ENCODE measurements around the gene TSEN54. TPM values are rescaled to one million over a fixed set of nuclear protein-coding genes. Genes with fewer than 3 reads are reported as not detected.

Gene TSEN54
- polyA plus RNA-seq, 1 of the 3 experiments (the other 2 are of a cell fraction), result 29.8 TPM

DNA sequence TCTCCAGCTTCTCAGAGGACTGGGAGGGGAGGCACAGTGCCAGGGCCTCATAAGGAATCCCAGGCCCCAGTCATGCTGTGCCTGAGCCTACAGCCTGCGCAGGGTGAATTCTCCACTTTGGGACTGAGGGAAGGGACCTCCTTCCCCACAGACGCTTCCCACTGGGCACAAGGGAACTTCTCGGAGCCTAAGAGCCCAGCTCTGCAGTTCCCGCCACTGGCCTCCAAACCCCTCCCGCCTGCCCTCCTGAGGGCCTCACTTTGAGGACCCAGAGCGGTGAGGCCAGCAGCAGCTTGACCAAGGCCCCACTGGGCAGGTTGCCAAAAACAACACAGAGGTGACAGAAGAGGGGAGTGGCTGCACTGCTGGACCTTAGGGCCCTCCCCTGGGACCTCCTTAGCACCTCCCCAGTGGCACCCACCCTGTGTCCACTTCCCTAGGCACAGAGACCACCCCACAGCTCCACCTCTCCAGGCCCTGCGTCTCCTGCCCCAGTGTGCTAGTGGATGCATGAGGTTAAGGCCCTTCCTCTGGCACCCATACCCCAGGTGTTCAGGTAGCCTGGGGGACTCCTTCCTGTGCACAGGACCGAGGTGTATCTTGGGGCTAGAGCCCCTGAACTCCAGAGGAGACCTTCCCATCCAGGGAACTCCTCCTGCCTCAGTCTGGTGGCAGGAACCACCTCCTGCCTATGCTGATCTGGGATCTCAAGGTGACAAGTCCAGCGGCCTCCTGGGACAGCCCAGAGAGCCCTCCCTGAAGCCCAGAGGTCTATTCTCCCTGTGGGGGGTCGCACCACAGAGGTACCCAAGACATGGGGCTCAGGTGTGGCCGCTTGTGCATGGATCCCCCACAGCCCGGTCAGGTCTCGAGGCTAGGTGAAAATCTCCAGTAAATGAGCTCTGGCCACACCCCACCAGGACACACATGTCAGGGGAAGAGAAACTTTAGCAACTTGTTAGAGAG lies 4.4 kb upstream of the TSEN54 start:
- no peak for DNase-seq
- Histone ChIP-seq H3K4me1 (ENCODE audit: control insufficient read depth in 1 of 2, insufficient read depth in 2 of 2, low read depth in 1 of 2, low read length in 1 of 2) (peaks cover 6 to 29% of the 10 kb centered on the region in 2 experiments; a peak in 1 of 4 replicates), H3K9me3 (no peaks in the 10 kb centered on the region), H3F3A (replicated peaks; ENCODE audit: insufficient read depth) (no peaks in the 10 kb centered on the region), H3K4me3 (ENCODE audit: low read depth in 2 of 2, low read length in 1 of 2) (no peak overlapping the region), H3K9ac (no peak overlapping the region), H3K9me2 (no peaks in the 10 kb centered on the region), H3K27ac (ENCODE audit: low read depth in 2 of 2, low read length in 1 of 2) (no peak overlapping the region), H3K79me2 (ENCODE audit: insufficient read depth) (peaks cover 24% of the 10 kb centered on the region; the same call in 1 of the 2 replicates), H3K36me3 (replicated peaks in 1 of 2; ENCODE audit: control insufficient read depth in 1 of 2, insufficient read depth in 2 of 2, low read length in 1 of 2) (peaks cover 0 to 11% of the 10 kb centered on the region in 2 experiments), H2AFZ (ENCODE audit: low read depth) (no peak overlapping the region), H4K20me1 (ENCODE audit: insufficient read depth) (peaks cover 44% of the 10 kb centered on the region), H3K27me3 (ENCODE audit: insufficient read depth) (no peaks in the 10 kb centered on the region), H3K4me2 (no peak overlapping the region)
- ChIA-PET POLR2A (no interaction called here), CTCF (interaction anchor here (0.6 to 2.1 kb wide), 9 partner anchors 8 to 223 kb away, joined by 3 to 9 read pairs (median 3); partner anchors contain the start of genes SLC25A19 and SMIM5)
- 95% methylated on average over 8 of the region's 13 CpGs for WGBS (ENCODE audit: low lambda C conversion rate)
- TF ChIP-seq, protein P1, sequence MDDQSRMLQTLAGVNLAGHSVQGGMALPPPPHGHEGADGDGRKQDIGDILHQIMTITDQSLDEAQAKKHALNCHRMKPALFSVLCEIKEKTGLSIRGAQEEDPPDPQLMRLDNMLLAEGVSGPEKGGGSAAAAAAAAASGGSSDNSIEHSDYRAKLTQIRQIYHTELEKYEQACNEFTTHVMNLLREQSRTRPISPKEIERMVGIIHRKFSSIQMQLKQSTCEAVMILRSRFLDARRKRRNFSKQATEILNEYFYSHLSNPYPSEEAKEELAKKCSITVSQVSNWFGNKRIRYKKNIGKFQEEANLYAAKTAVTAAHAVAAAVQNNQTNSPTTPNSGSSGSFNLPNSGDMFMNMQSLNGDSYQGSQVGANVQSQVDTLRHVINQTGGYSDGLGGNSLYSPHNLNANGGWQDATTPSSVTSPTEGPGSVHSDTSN (IDR thresholded peaks at IDR 0.05), result no peak
- TF ChIP-seq NRF1 (IDR thresholded peaks at IDR 0.05; ENCODE audit: low read depth, low read length) (no peak), CHD2 (IDR thresholded peaks at IDR 0.05; ENCODE audit: low read length, partially characterized antibody) (no peak), NFIC (IDR thresholded peaks at IDR 0.05; ENCODE audit: borderline replicate concordance) (peak; percentile 45; the same call in 1 of the 2 replicates)

DNA sequence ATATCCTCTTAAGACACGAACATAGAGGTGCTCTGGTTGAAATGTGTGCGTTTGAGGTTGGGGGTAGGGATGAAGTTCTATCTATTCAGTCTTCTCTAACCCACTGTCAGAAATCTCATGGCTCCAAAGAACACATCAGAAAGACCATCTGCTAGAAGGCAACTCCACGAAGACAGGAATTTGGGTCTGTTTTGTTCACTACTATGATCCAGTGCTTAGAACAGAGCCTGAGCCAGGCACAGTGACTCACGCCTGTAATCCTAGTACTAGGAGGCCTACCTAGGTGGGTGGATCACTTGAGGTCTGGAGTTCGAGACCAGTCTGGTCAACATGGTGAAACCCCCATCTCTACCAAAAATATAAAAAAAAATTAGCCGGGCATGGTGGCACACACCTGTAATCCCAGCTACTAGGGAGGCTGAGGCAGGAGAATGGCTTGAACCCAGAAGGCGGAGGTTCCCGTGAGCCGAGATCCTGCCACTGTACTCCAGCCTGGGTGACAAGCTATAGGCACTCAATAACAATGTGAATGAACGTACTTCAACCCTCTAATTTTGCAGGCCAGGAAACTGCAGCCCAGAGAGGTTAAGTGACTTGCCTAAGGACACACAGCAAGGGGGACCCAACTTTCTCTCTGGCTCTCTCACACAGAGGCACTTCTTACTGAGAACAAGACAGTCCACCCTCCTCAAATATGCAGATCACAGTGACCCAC lies 3.2 kb upstream of the TSEN54 start:
- H2AFZ ChIP-seq (ENCODE audit: low read depth), result no peak overlapping the region
- no peak overlapping the region for H3K9ac ChIP-seq
- H3K4me3 ChIP-seq (ENCODE audit: low read depth in 2 of 2, low read length in 1 of 2), result no peak overlapping the region
- peaks cover 42% of the 10 kb centered on the region for H4K20me1 ChIP-seq (ENCODE audit: insufficient read depth)
- H3K27ac ChIP-seq (ENCODE audit: low read depth in 2 of 2, low read length in 1 of 2), result no peak overlapping the region
- H3K27me3 ChIP-seq (ENCODE audit: insufficient read depth), result no peaks in the 10 kb centered on the region
- H3K36me3 ChIP-seq (replicated peaks in 1 of 2; ENCODE audit: control insufficient read depth in 1 of 2, insufficient read depth in 2 of 2, low read length in 1 of 2), result peaks cover 0 to 2% of the 10 kb centered on the region in 2 experiments
- no peaks in the 10 kb centered on the region for H3K9me2 ChIP-seq
- CTCF ChIA-PET, result interaction anchor here (0.6 to 2.1 kb wide), 11 partner anchors 8 to 237 kb away, joined by 3 to 9 read pairs (median 4); partner anchors contain the start of gene SMIM5
- H3K4me1 ChIP-seq (ENCODE audit: control insufficient read depth in 1 of 2, insufficient read depth in 2 of 2, low read depth in 1 of 2, low read length in 1 of 2), result peaks cover 6 to 39% of the 10 kb centered on the region in 2 experiments; a peak in 1 of 4 replicates
- H3K4me2 ChIP-seq, result peak overlapping the region; percentile 100
- no peak for DNase-seq
- POLR2A ChIA-PET, result no interaction called here
- H3K79me2 ChIP-seq (ENCODE audit: insufficient read depth), result peaks cover 24% of the 10 kb centered on the region; the same call in 1 of the 2 replicates
- H3F3A ChIP-seq (replicated peaks; ENCODE audit: insufficient read depth), result no peaks in the 10 kb centered on the region
- H3K9me3 ChIP-seq, result no peaks in the 10 kb centered on the region
- TF ChIP-seq JUND (IDR thresholded peaks at IDR 0.05) (no peak), POLR2AphosphoS5 (IDR thresholded peaks at IDR 0.05; ENCODE audit: low read depth, low read length) (no peak)
- TF ChIP-seq, protein P2, sequence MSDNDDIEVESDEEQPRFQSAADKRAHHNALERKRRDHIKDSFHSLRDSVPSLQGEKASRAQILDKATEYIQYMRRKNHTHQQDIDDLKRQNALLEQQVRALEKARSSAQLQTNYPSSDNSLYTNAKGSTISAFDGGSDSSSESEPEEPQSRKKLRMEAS (IDR thresholded peaks at IDR 0.05; ENCODE audit: low read depth), result no peak
- TF ChIP-seq, protein P3, sequence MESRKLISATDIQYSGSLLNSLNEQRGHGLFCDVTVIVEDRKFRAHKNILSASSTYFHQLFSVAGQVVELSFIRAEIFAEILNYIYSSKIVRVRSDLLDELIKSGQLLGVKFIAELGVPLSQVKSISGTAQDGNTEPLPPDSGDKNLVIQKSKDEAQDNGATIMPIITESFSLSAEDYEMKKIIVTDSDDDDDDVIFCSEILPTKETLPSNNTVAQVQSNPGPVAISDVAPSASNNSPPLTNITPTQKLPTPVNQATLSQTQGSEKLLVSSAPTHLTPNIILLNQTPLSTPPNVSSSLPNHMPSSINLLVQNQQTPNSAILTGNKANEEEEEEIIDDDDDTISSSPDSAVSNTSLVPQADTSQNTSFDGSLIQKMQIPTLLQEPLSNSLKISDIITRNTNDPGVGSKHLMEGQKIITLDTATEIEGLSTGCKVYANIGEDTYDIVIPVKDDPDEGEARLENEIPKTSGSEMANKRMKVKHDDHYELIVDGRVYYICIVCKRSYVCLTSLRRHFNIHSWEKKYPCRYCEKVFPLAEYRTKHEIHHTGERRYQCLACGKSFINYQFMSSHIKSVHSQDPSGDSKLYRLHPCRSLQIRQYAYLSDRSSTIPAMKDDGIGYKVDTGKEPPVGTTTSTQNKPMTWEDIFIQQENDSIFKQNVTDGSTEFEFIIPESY (IDR thresholded peaks at IDR 0.05; ENCODE audit: borderline replicate concordance, low read depth), result no peak
- WGBS (ENCODE audit: low lambda C conversion rate), result 69% methylated on average over 10 of the region's 10 CpGs
